Measurements from ENCODE around the gene HDAC6.
A peak's percentile ranks its signal among the peaks of the same experiment; 100 is the strongest.

The HDAC6 gene

DNA sequence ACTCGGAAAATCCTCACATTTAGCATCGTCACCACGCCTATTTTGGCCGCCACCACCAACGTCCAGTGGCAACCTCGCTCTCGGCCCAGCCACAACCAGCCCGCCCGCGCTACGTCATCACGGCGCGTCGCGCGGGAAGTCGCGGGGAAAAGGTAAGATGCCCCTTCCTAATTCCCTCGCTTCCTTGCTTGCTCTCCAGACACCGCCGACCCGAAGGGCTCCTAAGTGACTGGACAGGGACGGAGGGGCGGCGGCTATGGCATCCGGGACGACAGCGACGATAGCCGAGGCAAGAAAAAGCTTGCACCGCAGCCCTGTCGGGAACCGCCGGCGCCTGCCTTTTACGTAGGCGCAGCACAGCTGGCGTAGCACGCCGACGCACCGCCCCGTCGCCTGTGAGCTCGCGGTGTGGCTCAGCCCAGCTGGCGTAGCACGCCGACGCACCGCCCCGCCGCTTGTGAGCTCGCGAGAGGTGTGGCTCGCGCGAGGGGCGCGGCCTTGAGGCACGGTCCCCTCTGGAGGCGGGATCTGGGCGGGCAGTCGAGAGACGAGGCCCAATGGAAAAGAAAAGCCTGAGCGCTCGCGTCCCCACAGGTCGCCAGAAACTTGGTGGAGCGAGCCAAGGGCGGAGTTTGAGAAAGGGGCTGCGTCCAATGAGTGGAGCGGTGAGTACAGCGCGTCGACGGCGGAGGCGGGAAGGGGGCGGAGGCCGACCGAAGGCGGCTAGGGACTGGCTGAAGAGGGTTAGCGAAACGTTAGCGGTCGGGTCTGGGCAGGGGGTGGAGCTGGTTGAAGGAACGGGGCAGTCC, at the start of gene HDAC6:
Gene HDAC6, plus strand, starts transcription at position 788 of the 809 bp plus-strand sequence. CDS start 626 bp downstream, outside the sequence.
- DNase-seq = peak; percentile 98

DNA sequence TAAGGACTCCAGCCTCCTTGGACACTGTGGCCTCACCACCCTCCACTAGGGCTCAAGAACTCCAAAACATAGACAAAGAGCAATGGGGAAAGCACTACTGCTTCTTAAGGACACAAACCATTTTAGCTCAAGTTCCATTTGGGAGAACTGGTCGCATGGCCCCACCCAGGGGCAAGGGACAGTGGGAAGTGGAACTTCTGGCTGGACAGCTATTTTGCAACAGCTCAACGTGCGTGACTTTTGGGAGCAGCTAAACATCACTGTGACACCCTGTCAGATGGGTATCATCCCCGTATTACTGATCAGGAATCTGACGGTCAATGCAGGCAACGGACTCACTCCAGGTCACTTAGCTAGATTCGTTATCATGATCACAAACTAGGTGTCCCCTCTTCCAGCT, 49.4 kb upstream of the HDAC6 start:
- no peak for DNase-seq

DNA sequence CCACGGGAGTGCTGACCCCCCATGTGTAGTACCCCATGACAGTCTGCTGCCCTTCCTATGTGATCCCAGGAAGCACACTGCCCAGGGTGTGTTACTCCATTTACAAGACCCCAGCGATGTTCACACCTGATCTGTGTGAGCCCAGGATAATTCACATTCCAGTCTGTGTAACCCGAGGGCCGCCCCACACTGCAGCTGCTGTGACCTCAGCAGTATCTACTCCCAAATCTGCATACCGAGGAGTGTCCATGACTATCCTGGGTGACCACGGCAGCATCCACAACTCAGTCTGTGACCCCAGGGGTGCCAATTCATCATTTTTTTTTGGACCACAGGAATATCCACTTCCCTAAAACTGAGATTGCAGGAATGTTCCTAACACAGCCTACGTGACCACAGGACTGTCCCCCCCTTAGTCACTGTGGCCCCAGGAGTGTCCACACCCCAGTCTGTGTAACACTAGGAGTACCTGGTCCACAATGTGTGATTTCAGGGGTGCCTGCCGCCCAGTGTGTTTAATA, 48.1 kb upstream of the HDAC6 start:
- DNase-seq = no peak

DNA sequence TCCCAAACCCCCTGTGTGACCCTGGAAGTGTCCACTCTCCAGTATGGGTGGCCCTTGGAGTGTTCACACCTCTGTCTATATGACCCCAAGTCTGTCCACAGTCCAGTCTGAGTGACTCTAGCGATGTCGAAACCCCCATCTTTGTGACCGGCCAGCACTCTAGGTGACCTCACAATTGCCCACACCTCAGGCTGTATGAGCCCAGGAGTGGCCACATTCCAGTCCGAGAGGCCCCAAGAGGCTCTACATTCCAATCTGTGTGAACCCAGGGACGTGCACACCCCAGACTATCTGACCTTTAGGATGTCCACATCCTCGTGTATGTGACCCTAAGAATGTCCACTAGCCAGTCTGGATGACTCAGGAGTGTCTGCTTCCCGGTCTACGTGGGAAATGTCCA, 47.6 kb upstream of the HDAC6 start:
- DNase-seq = no peak

DNA sequence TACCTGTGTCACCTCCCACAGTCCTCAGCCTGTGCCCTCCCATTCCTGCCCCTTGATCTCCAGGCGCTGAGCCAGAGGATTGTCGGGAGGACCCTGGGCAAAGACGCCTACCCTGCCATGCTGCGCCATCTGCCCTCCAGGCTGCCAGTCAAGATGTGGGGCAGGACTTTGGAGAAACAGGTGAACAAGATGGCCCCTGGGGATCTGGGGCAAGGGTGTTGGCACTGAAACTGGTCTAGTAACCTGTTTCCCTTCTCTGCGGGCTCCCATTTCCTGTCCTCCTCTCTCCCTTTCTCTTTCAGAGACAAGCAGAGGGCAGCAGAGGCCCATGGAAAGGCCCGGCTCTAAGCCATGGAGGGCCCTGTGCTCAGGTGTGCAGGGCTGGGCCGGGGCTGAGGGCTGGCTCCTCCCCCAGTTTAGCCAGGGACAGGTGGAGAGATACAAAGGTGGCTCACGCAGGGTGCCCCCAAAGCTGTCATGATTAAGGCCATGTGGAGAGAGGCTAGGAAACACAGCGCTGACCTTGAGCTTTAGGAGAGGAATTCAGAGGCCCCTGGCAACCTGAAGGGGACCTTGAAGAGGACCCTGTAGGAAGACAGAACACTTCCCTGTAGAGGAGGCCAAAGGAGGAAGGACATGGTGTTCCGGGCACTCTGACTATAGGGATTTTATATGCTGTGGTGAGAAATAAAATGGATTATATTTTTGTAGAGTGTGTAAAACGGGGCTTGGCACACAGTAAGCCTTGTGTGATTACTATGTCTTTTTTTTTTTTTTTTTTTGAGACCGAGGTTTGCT, 40.0 kb upstream of the HDAC6 start, which contains the start of gene GLOD5:
Gene GLOD5, plus strand, starts transcription at position 74 of the 798 bp plus-strand sequence. Its CDS starts 44 bp downstream, at position 118.
- no peak for DNase-seq

DNA sequence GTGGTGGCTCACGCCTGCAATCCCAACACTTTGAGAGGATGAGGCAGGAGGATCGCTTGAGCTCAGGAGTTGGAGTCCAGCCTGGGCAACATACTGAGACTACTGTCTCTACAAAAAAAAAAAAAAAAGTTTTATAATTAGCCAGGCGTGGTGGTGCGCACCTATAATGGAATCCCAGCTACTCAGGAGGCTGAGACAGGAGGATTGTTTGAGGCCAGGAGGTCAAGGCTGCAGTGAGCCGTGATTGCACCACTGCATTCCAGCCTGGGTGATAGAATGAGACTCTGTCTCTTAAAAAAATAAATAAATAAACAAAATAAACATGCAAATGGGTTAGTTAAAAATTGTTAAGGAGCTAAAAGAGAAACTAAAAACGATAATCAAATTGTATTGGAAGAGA, 32.6 kb upstream of the HDAC6 start:
- no peak for DNase-seq

DNA sequence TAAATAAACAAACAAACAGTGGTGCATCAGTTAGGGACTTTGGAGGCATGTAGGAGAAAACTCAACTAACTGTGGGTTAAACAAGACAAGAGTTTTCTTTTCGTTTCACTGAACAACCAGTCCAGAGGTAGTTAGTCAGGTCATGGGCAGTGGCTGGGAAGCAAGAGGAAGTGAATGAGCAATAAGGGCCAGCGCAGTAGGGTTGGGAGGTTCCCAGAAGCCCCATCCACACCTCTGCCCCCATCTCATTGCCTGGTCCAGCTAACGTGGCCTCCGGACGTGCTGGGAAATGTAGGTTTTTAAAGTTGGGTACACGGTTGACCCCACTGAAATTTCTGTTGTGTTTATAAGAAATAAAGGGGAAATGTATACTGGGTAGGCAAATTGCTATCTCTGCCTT, 31.6 kb upstream of the HDAC6 start:
- no peak for DNase-seq

DNA sequence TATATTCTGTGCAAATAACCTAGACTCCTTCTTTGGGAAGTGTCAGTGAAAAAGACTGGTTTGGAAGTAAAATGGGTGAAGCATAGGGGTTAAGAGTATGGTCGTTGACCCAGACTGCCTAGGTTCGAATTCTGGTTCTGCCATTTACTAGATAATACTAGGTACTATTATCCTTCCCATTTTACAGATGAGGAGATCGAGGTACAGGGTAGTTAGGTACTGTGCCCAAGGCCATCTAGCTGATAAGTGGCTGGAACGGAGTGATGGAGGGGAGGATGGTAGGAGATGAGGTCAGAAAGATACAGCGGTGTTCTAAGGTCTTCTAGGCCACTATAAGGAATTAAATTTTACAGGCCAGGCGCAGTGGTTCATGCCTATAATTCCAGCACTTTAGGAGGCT, 29.3 kb upstream of the HDAC6 start:
- DNase-seq = no peak

DNA sequence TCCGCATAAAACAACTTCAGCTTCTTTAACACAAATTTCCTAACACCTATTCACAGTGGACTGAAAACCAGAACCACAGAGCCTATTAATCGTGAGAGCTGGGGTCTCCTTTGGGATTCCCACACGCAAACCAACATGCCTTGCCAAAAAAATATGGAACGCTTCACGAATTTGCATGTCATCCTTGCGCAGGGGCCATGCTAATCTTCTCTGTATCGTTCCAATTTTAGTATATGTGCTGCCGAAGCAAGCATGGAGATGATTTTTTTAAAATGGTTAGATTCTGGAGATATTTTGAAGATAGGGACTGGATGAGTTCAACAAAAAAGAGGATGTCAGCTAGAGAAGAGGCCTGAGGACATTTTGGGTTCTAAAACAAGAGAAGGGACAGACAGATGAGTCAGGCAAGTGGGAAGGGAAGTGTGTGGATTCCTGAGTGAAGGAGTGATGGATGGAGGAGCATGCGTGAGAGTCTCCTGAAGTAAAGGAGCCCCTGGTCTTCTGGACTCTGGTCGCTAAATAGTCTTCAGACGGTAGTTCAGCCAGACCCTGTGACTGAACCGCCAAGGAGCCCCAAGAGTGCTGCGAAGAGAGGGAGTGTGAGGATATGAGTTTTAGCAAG, 24.9 kb upstream of the HDAC6 start:
- no peak for DNase-seq

DNA sequence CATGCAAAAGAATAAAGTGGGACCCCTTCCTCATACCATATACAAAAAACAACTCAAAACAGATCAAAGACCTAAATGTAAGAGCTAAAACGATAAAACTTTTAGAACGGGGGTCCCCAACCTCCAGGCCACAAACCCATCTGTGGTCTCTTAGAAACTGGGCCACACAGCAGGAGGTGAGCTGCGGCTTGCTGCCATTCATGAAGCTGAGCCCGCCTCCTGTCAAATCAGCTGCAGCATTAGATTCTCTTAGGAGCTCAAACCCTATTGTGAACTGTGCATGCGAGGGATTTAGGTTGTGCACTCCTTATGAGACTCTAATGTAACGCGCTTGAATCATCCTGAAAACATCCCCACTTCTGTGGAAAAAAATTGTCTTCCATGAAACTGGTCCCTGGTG, 22.5 kb upstream of the HDAC6 start:
- DNase-seq = no peak

DNA sequence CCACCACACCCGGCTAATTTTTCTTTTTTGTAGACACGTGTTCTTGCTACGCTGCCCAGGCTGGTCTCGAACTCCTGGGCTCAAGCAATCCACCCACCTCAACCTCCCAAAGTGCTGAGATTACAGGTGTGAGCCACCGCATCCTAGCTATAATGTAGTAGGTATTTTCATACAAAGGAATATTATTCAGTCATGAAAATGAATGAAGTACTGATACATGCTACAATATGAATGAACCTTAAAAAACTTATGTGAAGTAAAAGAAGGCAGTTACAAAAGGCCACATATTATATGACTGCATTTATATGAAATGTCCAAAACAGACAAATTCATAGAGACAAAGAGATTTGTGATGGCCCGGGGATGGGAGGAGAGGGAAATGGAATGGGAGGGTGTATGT, 20.2 kb upstream of the HDAC6 start:
- no peak for DNase-seq

DNA sequence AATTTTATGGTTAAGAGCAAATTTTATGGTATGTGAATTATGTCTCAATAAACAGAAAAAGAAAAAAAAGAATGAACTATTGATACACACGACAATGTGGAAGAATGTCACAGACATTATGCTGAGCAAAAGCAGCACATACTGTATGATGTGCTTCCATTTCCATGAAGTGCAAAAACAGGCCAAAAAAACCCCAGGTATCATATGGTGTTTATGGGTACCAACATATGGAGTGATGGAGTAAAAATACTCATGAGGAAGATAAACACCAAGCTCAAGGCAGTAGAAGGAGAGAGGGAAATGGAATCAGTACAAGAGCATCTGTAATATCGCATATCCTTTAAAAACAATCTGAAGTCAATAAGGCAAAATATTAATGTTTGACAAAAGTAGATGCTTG, 19.7 kb upstream of the HDAC6 start:
- no peak for DNase-seq

DNA sequence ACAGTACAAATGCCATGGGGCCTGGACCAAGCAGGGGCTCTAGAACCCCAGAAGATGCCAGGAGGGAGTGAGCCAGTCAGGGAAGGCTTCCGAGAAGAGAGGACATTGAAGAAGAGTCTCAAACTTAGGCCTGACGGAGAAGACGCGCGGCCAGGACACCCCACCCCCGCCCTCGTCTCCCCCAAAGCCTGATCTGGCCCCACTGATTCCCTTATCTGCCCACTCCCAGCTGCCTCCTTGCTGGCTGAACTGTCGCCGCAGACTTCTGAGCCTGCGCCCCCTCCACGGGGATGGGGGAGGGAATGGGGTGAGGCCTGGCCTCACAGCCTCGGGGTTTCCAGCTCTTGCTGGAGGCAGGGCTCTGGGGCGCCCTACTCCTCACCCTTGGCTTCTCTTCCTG, 19.1 kb upstream of the HDAC6 start:
- DNase-seq = no peak

DNA sequence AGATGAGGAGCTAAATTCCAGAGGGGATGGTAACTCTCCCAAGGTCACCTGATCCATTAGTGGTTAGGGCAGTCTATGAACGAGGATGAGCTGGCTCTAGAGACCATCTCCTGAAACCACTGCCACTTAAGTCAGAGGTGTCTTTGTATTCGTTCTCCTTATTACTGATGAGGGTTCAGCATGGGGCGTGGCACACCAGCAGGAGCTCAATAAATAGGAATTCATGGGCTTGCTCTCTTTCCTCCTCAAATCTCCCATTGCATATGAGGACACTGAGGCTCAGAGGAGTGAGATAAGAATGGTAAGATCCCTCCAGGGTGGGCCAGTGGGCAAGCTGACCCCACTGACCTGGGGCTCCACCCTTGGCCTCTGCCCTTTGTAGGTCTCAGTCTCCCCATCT, 17.1 kb upstream of the HDAC6 start:
- DNase-seq = no peak

DNA sequence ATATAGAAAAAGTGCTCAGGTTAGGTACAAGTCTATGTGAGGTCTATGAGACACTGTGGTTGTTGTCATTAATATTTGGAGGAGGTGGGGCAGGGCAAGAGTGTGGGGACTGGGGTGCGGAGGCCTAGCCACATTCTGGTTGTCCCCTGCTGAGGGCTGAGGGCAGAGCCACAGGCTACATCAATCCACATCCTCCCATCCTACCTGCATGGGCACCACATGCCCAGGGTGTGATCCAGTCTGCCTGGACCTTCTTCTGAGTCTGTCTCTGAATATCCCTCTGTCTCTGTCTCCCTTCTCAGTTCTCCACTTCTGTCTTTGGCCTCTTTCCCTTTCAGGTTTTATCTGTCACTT, 16.7 kb upstream of the HDAC6 start:
- DNase-seq = no peak

DNA sequence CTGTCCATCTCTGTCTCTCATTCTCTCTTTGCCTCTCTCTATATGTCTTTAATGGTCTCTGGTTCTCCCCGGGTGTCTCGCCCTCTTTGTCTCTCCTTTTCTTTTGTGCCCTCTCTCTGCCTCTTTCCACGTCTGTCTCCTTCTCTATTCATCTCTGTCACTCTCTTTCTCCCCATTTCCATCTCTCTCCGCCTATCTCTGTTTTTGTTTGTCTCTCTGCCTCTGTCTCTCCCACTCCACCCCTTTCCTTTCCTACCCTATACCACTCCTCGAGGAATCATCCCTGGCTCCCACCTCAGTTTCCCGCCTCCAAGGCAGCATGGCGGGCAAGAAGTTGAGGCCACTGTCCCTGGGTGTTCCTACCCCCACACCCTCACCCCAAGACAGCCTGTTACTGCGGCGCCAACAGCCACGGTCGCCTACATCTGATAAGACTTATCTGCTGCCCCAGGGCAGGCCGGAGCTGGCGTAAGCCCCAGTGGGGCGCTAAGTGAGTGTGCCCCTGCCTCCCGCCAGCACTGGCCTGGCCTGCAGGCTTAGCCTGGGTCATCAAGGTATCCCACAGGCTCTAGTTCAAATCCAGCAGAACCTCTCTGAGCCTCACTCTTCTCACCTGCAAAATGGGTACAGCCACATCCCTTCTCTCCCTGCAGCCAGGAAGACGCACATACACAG, 16.2 kb upstream of the HDAC6 start:
- no peak for DNase-seq

DNA sequence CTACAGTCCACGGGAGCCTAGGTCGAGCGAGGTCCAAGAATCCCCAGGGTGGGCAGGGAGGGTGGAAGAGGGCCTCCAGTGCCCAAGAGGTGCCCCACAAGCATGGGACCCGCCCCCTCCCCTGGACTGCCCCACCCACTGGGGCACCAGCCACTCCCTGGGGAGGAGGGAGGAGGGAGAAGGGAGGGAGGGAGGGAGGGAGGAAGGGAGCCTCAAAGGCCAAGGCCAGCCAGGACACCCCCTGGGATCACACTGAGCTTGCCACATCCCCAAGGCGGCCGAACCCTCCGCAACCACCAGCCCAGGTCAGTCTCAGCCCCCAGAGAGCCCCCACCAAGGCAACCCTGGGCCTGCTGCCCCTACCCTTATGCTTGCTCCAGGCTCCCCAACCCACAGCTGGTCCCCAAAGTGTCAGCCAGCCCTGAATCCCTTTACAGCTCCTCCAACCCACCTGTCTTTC, 15.5 kb upstream of the HDAC6 start, which contains the start of gene GATA1:
Gene GATA1, plus strand, starts transcription at position 250 of the 460 bp plus-strand sequence. CDS start 4,520 bp downstream, outside the sequence.
- DNase-seq = no peak

DNA sequence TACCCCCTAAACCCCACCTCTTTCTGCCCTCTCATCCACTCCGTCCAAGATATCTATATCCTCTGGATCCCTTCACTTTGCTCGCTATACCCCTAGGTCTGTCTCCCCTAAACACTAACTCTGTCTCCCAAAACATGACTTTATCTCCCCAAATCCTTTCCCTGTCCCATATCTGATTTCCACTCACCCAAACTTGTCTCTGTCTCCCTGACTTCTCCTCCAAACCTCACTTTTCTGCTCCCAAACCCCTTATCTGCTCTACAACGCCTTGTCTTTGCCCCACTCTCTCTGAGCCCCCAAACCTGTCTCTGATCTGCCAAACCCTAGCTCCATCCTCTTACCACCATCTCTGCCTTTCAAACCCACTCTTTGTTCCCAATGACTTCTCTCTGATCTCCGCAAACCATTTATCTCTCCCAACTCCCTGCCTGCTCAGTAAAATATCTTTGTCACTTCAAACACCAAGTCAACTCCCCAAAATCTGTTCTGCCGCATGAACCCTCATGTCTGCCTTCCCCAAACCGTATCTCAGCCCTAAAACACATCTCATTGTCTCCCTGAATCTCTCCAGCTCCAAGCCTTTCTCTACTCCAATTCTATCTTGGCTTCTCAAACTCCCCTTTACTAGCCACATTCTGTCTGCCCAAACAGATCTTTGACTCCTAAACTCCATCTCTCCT, 14.9 kb upstream of the HDAC6 start:
- no peak for DNase-seq

DNA sequence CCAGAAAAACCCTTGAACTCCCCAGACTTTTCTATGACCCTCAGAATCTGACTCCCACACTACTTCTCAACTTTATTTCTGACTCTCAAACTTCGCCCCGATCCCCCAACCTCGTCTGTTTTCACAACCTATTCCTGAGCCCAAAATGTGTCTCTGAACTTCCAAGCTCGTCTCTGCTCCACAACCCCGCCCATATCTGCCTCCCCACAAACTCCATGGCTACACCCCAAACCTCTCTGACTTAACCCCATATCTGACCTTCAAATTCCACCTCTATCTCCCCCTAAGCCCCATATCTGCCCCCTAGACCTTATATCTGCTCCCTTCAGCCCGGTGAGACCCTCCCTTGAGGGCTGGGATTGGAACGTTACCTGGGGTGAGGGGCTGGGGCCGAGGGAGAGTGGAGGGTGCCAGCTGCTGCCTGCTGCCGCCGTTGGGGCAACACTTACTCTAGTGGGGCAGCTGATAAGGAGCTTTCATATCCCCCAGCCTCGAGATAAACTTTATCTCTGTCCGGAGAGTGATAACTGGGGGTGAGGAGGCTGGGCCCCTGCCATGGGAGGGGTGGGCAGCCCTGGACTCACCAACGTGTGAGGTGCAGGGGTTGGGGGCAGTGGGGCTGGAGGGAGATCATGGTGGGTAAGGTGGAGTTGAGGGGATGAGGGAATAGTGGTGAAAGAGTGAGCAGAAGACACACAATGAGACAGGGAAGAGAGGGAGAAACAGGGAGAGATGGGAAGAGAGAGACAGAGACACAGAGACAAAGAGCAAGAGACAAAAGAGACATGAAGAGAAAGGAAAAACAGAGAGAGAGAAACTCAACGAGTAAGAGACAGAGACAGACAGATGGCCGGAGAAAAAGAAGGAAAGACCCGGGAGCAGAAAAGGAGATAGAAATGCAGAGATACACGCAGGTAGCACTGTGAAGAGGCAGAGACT, 14.1 kb upstream of the HDAC6 start:
- DNase-seq = no peak

DNA sequence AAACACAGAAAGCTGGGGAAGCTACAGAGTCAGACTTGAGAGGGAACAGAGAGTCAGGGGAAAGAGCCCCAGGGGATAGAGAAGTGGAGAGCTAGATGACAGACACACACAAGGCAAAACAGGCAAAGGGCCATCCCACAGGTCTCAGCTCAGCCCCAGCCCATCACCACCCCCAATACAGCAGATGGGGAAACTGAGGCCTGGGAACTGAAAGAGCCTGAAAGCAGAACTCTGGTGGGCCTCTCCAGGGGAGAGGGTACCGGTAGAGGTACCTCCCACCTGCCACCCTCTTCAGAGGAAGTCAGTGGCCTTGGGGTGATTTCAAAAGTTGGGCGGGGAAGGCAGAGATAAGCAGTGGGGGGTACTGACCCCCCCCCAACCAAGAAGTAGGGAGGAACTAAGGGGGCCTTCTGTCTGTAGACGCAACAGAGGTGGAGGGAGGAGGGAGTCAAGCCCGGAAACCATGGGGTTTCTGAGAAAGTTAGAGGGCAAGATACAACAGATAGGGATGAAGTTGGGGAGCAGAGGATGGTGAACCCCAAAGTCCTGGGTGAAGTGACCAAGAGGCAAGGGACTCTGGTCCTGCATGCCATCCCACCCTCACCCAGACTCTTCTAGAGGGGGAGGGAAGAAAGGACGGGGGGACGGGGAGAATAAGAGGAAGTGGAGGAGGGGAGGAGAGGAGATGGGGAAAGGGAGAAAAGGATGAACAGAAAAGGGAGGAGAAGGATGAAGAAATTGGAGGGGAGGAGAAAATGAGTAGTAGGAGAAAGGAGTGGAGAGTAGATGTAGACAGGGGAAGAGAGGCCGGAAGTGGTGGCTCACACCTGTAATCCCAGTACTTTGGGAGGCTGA, 12.3 kb upstream of the HDAC6 start:
- no peak for DNase-seq
